HG02588 (cell line): ENCODE results near the gene ANKRD2.
"Not testable (repeated sequence)": the region's sequence is repeated elsewhere in the genome, so short reads cannot be mapped to it uniquely, and the experiment has no call there.

ENCODE experiments used
- ATAC-seq: cut with Tn5 transposase; IDR thresholded peaks from one replicate; pipeline ENCODE4 v1.9.1; 2021; ENCODE audit warnings: mild to moderate bottlenecking, moderate library complexity; ENCODE audit not compliant: unreplicated experiment

Gene ANKRD2

GRCh38 chr10:97572214-97572989, at the start of gene ANKRD2:
Gene ANKRD2, plus strand, starts transcription at chr10:97572779. Its CDS starts 10 bp downstream, at chr10:97572789.
- peak; percentile 68 for ATAC-seq

GRCh38 chr10:97522937-97523336, 49.6 kb upstream of the ANKRD2 start:
- ATAC-seq = no peak

GRCh38 chr10:97525086-97525485, 47.5 kb upstream of the ANKRD2 start:
- ATAC-seq = no peak

GRCh38 chr10:97525683-97526110, 46.9 kb upstream of the ANKRD2 start:
- ATAC-seq = no peak

- not testable (repeated sequence) for ATAC-seq
These were observed 43.7 kb upstream of the ANKRD2 start for GRCh38 chr10:97528876-97529275.

- no peak for ATAC-seq
These were observed 42.7 kb upstream of the ANKRD2 start for GRCh38 chr10:97529685-97530465.

GRCh38 chr10:97531401-97531986, 41.1 kb upstream of the ANKRD2 start:
- no peak for ATAC-seq

- no peak for ATAC-seq
These were observed 39.5 kb upstream of the ANKRD2 start for GRCh38 chr10:97532935-97533671.

- ATAC-seq = no peak
These were observed 38.7 kb upstream of the ANKRD2 start for GRCh38 chr10:97533888-97534287.

- ATAC-seq = no peak
These were observed 37.7 kb upstream of the ANKRD2 start for GRCh38 chr10:97534746-97535367.

GRCh38 chr10:97537186-97537869, 35.3 kb upstream of the ANKRD2 start:
- ATAC-seq = no peak

GRCh38 chr10:97538411-97538810, 34.2 kb upstream of the ANKRD2 start:
- no peak for ATAC-seq

GRCh38 chr10:97538839-97539238, 33.7 kb upstream of the ANKRD2 start:
- no peak for ATAC-seq

GRCh38 chr10:97539523-97540200, 32.9 kb upstream of the ANKRD2 start:
- no peak for ATAC-seq

- ATAC-seq = no peak
These were observed 31.7 kb upstream of the ANKRD2 start for GRCh38 chr10:97540669-97541500.

GRCh38 chr10:97542169-97543024, 30.2 kb upstream of the ANKRD2 start:
- no peak for ATAC-seq

- no peak for ATAC-seq
These were observed 29.5 kb upstream of the ANKRD2 start for GRCh38 chr10:97543025-97543546.
